ENCODE results near the gene AQP11. TPM values are rescaled to one million over a fixed set of nuclear protein-coding genes. Genes with fewer than 3 reads are reported as not detected.

AQP11 gene
- total and polyA plus RNA-seq, 2 donors (not counting 3 experiments of a cell fraction or from before 2014, with no cell fraction given) = 0.22 to 0.55 TPM

GRCh38 chr11:77592727-77593126, 3.0 kb downstream of the AQP11 start:
- ChIA-PET CTCF (interaction anchor here (1.6 to 1.9 kb wide), 2 partner anchors 9 to 27 kb away, joined by 5 to 12 read pairs; no protein-coding TSS in a partner anchor), POLR2A (no interaction called here)
- H3K79me2 ChIP-seq (ENCODE audit: control insufficient read depth, insufficient read depth, low read length) = no peaks in the 10 kb centered on the region
- H3K4me2 ChIP-seq (ENCODE audit: insufficient read depth, low read length) = no peak overlapping the region
- FAIRE-seq (no peak), DNase-seq (ENCODE audit: low read depth, low spot score) (no peak)
- no peaks in the 10 kb centered on the region for H3K9me3 ChIP-seq (replicated peaks; ENCODE audit: control insufficient read depth, insufficient read depth, low read length)
- BruUV-seq (replicated peaks) = no TSS peak
- TF ChIP-seq EZH2 (IDR thresholded peaks at IDR 0.05; ENCODE audit: borderline replicate concordance, low read depth, low read length, severe bottlenecking) (no peak), POLR2A (IDR thresholded peaks at IDR 0.05; ENCODE audit: low read depth, low read length) (no peak), POLR2AphosphoS5 (IDR thresholded peaks at IDR 0.05; ENCODE audit: insufficient read depth, low read depth, low read length) (no peak), GATA2 (IDR thresholded peaks at IDR 0.05; ENCODE audit: insufficient read depth, insufficient read length, low read depth, low read length) (no peak), MAX (IDR thresholded peaks at IDR 0.05; ENCODE audit: insufficient read depth, insufficient read length) (no peak), JUN (IDR thresholded peaks at IDR 0.05; ENCODE audit: borderline replicate concordance, insufficient read depth, insufficient read length, low read depth) (no peak), MYC (IDR thresholded peaks at IDR 0.05; ENCODE audit: low read depth, low read length) (no peak), FOS (IDR thresholded peaks at IDR 0.05; ENCODE audit: borderline replicate concordance, insufficient read depth, low read length) (no peak)
- TF ChIP-seq, protein P1, sequence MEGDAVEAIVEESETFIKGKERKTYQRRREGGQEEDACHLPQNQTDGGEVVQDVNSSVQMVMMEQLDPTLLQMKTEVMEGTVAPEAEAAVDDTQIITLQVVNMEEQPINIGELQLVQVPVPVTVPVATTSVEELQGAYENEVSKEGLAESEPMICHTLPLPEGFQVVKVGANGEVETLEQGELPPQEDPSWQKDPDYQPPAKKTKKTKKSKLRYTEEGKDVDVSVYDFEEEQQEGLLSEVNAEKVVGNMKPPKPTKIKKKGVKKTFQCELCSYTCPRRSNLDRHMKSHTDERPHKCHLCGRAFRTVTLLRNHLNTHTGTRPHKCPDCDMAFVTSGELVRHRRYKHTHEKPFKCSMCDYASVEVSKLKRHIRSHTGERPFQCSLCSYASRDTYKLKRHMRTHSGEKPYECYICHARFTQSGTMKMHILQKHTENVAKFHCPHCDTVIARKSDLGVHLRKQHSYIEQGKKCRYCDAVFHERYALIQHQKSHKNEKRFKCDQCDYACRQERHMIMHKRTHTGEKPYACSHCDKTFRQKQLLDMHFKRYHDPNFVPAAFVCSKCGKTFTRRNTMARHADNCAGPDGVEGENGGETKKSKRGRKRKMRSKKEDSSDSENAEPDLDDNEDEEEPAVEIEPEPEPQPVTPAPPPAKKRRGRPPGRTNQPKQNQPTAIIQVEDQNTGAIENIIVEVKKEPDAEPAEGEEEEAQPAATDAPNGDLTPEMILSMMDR (IDR thresholded peaks at IDR 0.05; ENCODE audit: extremely low read depth in 1 of 2, insufficient read depth in 1 of 2, low read depth in 1 of 2, low read length in 2 of 2) = no peak
- H4K20me1 ChIP-seq (replicated peaks; ENCODE audit: control insufficient read depth, extremely low read depth, insufficient read depth, low read length) = no peaks in the 10 kb centered on the region
- no peak overlapping the region for H3K27ac ChIP-seq (ENCODE audit: insufficient read depth, low read depth, low read length)
- H3K4me3 ChIP-seq (replicated peaks in 1 of 3; ENCODE audit: insufficient read depth in 1 of 3, low read depth in 1 of 3, low read length in 3 of 3) = no peak overlapping the region
- H3K27me3 ChIP-seq (ENCODE audit: control insufficient read depth in 2 of 2, insufficient read depth in 2 of 2, low read length in 2 of 2) = no peaks in the 10 kb centered on the region
- no peak overlapping the region for H3K9ac ChIP-seq (replicated peaks; ENCODE audit: extremely low read depth, insufficient read depth, low read length)
- dilution Hi-C loops (cut with MboI; ENCODE audit: extremely low pct_ligation_motif_present, low sequenced_read_pairs) (no loop called here), intact Hi-C loops (cut with micrococcal nuclease) (no loop called here)
- no peak overlapping the region for H2AFZ ChIP-seq (ENCODE audit: low read depth, low read length)
- H3K4me1 ChIP-seq (ENCODE audit: control insufficient read depth, extremely low read depth, insufficient read depth, low read length) = peaks cover 10% of the 10 kb centered on the region
- H3K36me3 ChIP-seq (ENCODE audit: control insufficient read depth in 2 of 2, extremely low read depth in 1 of 2, insufficient read depth in 2 of 2, low read length in 2 of 2) = no peaks in the 10 kb centered on the region
- H3K9me1 ChIP-seq (replicated peaks; ENCODE audit: control insufficient read depth, extremely low read depth, insufficient read depth, low read length) = no peaks in the 10 kb centered on the region

Data from endothelial cell of umbilical vein (primary cell).